NOMO-1 (cell line): ENCODE data around the gene SLC9A5.

Source experiments
- DNase-seq, 2 experiments: peaks; one replicate each; lab custom pipeline; 2025; ENCODE audit not compliant: unreplicated experiment in 2 of 2; lab: John Stamatoyannopoulos, UW

The SLC9A5 gene

DNA sequence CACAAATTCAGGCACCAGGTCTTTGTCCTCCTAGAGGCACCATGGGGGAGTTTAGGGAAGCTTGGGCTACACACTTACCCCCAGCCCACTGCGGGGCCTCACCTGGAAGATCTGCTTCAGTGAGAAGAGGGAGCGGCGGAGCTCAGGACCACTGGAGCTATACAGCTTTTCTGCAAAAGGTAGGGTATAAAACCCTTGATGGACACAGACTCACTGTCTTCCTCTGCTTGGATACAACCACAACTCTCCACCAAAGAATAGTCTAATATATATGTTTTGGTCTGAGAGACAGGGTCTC is 10.6 kb upstream of the SLC9A5 start:
- no peak for DNase-seq

DNA sequence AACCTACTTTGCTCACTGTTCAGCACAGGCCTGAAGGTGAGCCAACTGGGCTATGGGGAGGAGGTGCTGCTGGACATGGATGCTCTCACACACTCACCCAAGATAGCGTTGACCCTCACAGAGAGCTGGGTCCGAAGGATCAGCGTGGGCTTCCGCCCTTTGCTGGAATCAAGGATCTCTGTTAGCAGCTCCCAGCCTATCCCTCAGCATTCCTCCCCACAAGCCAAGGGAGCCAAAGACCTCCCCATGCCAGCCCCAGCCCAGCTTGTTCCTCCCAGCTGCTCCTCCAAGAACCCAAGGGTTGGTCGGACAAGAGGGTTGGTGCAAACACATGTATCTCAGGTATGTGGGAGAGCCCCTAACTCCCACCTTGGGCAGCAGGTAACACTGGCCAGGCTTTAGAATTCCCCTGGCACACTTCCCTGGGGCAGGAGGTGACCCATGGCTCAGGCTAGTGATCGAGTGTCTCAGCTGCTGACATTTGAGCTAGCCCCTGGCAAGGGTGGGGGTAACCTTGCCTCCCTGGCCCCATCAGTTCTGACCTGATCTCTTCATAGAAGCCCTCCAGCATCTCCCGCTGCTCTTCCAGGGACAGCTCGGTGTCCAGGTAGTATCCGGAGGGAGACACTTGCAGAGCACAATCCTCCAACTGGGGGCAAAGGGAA is 9.8 kb upstream of the SLC9A5 start:
- no peak for DNase-seq

DNA sequence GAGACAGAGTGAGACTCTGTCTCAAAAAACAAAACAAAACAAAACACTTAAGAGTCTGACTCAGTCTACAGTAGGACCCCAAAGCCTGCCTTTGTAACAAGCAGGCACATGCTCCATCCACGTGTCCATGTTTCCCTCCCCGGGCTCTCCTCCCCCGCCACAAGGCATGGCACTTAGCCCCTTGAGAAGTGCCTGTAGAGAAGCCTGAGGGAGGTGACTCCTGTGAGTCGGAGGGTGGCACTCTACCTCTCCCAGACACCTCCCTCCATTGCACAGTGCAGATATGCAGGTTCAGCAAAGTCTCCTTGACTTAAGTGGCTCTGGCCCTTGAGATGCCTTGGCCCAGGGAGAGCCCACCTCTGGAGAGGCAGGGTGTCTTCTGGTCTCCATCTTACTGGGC is 8.3 kb upstream of the SLC9A5 start:
- no peak for DNase-seq

DNA sequence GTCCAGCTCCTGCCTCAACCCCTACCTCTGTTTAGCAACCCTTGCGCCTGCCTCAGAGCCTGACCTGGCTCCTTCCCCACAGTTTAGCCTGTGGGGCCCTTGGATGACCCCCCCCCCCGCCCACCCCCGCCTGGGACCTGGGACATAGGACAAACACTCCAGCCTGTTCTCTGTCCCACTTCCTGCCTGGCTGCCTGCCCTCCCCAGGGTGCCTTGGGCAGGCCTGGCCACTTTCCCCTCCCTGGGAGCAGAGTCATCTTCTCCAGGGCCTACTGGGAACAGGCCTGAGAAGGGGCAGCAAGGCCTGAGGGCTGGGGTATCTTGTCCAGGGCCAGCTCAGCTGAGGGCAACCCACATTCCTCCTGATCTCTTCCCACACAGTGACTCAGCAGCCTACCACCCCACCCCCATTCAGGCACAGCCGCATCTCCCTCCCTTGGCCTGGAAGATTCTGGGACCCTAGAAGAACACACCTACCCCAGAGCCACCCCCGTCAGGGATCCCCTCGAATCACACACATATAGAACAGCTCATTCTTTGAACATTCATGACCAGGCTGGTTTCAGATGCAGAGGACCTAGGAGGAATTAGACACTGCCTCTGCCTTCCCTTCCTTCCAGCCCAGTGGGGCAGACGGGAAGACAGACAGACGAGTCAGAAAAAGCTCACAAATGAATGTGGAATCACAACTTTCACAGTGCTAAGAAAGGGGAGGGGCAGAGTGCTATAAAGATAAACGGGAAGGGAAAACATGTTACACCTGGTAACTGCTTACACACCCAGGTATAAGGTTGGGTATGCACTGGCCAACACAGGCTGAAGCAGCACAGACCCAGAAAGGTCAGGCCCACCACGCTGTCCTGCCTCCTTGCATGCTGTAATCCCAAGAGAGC is 7.5 kb upstream of the SLC9A5 start:
- DNase-seq, result no peak

DNA sequence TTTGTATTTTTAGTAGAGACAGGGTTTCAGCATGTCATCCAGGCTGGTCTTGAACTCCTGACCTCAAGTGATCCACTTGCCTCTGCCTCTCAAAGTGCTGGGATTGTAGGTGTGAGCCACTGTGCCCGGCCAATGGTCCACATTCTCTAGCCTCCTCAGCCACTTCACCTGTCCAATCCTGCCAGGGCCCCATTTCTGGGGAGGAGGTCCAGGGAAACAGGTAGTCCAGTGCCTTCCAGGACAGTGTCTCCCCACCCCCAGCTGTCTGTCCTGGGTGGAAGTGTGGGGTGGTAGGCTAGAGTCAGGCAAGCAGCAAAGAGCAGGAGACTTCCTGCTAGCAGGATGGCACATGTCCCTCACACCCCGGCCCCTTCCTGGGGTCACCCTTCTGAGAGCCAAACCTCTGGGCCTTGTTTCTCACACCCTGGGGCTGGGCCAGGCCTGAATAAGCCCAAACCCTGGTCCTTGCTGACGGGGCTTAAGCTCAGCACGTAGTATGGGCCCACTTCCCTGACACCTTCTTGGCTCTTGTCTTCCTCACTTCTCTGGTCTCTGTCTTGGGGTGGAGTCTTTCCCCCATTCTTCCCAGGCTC is 6.5 kb upstream of the SLC9A5 start:
- no peak for DNase-seq

DNA sequence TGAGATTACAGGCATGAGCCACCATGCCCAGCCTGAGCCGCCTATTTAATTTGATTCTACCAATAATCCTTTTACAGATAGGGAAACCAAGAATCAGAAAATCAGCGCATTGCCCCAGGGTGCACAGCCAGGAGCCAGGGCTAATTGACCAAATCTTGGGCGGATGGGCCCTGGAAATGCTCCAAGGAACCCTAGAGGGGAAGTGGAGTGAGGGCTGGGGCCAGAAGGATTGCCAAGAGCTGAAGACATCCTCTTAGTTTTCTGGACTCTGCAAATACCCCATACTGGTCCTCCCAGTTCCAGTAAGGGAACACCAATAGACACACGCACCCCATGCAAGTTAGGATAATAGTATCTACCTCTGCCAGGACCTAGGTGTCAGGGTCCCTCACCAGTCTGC is 5.3 kb upstream of the SLC9A5 start:
- DNase-seq, result no peak

DNA sequence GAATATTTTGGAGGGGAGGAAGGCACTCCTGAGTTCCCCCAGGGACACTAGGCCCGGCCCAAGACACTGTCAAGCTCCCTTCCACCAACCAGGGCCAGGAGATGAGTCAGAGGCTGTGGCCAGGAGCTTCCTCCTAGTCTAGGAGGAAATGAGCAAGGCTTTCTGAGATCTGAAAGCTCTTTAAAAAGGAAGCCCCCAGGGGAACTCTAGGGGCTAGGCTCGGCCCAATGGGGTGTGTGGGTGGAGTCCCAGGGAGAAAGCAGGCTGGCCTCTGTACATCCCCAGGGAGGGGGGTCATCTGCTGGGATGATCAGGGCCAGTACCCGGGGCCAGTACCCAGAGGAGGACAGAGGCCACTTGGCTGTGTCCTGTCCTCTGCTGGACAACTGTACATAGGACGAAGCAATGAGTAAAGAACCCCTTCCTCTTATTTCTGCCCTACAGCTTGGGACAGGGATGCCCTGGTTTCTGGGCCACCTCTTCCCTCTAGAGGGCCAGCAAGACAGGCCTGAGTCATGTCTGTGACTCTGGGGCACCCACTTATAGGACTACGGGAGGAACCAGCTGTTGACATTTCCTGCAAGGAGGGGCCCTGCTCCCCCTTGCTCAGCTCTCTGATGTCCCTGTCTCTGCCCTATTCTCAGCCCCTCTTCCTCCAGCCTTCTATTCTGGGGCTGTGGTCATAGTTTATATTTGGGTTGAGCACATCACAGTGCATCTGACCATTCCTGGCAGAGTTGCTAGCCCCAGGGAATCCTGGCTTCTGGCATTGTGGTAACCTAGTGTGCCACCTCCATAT is 4.2 kb upstream of the SLC9A5 start:
- peak; percentile 95 to 98 for DNase-seq

DNA sequence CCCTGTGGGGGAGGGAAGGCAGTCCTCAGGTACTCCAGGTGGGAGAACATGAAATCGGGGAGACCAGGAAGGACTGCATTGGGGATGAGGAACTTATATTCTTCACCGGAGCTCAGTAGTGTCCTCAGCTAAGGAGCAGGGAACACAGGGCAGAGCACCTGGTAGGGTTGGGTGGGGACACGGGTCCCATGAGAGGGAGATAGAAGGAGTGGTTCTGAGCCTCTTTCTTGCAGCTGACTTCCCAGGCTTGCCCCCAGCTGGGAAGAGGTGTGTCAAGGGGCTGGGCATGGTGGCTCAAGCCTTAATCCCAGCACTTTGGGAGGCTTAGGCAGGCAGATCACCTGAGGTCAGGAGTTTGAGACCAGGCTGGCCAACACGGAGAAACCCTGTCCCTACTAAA is 3.6 kb upstream of the SLC9A5 start:
- no peak for DNase-seq

DNA sequence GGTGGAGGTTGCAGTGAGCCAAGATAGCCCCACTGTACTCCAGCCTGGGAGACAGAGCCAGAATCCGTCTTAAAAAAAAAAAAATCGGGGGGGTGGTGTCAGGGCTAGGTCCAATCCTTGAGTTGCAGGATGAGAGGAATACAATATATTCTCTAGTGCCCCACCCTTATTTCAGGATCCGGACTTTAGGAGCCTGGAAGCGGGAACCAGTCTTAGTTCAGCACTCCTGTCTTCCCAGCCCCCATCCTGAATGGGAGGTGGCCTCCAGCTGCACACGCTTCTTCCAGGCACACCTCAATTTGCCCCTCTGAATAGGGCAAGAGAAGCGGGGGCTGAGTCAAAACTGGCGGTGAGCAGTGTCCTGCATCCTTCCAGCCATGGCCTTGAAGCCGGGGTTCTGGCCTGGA is 3.1 kb upstream of the SLC9A5 start:
- no peak for DNase-seq

DNA sequence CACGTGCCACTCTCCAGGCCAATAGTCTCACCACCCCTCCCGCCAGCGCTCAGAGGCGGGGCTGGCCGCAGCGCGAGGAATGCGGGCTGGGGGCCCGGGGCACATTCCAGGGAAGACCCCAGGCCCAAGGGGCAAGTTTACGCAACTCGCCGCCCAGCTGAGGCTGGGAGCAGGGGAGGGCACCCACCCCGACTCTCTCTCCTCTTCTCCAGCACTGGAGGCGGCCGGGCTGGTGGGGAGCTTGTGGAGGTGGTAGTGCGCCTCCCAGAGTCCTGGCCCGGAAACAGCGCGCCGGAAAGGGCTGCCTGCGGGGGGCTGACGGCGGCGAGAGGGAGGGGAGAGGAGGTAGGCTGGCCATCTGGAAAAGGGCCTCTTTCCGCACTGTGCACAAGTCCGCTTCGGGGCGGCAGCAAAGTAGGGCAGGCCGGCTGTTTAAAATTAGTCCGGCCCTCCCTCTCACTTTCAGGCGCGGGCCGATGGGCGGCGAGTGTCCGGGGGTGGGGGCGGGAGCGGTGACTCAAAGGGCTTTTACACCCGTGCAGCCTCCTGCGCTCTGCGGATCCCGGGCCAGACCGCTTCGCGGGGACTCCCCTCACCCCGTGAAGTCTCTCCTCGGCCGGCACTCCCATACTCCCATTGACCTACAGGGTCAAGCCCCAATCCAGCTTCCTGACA is 2.6 kb upstream of the SLC9A5 start:
- DNase-seq, result peak; percentile 39 to 49

DNA sequence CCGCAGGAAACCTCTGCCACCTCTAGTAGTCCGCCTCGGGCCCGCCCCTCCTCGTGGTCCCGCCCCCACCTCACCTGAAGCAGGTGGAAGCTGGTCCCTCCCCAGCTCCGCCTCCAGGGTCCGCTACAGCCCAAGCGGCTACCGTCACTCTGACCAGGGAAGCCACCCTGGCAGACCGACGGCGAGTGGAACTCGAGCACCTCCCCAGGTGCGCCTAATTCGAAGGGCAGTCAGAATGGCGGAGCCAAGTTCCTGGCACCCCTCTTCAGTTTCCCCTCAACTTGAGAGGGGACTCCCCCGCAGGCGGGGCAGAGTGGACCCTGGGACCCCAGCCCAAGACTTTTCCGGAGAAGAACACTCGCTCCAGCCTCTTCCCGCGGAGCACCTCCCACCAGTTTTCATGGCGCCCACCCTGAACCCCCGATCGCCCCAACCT is 2.0 kb upstream of the SLC9A5 start:
- no peak for DNase-seq

DNA sequence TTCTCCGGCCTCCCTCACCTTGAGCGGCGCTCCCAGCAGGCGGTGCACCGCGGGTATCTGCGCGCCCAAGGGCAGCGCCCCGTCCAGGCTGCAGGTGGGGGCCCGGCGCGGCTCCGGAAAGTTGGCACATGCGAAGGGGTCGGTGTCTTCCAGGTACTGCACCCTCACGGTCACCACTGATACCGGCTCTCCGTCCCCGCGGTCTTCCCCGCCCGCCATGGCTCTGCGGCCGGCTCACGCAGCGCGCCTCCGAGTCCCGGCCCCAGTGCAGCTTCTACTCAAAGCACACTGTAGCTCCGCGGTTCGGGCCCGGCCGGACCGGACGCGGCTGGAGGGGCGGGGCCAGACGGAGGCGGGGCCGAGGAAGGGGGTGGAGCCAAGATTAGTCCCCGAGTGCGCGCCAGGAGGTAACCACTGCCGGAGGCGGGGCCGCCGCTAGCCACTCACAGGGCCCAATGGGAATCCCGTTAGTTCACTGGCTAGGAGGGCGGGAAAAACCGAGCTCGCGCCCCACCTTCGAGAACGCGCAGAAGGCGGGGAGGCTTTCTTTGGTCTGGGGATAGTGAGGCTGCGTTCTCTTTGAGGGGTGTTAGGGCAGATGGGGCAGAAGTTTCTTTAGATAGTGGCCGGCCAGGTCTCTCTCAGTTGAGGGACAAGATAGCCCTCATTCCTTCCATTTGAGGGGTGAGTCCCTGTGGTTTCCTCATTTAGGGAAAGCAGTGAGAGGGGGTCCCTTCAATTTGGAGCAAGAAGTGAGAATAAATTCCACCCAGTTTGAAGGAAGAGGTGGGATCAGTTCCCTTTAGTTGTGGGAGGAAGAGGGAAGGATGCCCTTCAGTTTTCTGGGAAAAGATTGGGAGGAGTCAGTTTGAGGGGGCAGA is 1.3 kb upstream of the SLC9A5 start, which contains the start of gene FHOD1:
Gene FHOD1, minus strand, starts transcription at position 290 of the 881 bp plus-strand sequence. Its CDS starts 71 bp downstream, at position 219.
- peak; percentile 93 to 95 for DNase-seq

DNA sequence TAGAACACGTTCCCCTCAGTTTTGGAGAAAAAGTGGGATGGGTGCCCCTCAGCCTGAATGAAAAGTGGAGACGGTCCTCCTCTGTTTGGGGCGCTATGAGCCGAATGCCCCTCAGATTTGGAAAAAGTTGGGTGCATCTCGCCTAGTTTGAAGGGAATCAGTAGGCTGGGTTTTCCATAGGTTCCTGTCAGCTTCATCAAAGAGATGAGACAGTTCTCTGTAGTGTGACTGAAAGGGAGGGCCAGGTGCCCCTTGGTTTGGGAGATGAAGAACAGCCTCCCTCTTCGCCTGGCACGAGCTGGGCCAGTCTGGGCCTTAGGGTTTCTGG is 742 bp upstream of the SLC9A5 start:
- DNase-seq, result no peak

DNA sequence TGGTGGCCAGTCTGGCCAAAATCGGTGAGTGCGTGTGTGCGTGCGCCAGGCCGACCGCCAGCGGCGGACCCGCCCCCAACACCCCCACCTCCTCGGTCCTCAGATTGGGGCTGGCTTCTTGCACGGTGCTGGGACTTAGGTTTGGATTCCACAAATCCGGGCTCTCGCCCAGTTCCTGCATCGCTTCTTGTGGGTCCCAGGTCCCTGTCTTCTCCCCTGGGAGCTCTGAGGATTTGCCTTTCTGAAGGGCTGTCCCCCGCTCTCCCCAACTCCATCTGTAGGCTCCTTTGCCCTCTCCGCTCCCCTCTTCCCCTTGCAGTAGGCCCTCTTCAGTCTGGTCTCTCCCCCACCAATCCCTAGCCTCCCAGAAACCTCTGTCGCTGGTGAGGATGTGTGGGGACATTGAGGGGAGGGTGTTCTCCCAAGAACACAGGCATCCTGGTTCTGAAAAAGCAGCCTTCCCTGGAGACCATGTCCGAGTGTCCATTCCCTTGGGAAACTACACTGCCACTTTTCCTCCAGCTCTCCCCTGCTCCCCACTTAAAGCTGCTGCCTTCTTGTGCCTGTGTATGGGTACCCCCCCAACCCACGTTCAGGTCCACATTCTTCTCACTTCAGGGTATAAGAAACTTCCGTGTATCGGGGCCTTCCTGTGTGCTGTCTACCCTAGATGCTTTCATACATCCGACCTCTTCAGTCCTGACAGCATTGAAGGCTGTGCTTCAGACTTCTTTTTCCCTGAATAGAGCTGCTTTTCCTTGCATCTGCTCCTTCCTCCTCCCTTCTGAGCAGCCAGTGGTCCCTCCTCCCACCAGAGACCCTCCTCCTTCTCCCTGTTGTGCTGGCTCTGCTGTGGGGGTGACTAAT is 632 bp downstream of the SLC9A5 start:
- DNase-seq, result no peak

DNA sequence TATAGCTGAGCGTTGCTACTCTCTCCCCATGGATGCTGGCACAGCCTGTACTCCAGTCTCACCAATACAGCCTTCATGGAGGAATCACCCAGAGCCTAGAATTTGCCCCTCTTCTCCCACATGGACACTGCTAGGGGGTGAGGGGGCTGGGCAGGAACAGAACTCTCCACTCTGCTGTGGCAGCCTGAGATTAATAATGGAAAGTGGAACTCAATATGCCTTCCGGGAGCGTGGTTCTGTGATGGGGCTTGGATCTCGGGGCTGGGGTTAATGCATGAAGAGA is 1.2 kb downstream of the SLC9A5 start:
- DNase-seq, result no peak

DNA sequence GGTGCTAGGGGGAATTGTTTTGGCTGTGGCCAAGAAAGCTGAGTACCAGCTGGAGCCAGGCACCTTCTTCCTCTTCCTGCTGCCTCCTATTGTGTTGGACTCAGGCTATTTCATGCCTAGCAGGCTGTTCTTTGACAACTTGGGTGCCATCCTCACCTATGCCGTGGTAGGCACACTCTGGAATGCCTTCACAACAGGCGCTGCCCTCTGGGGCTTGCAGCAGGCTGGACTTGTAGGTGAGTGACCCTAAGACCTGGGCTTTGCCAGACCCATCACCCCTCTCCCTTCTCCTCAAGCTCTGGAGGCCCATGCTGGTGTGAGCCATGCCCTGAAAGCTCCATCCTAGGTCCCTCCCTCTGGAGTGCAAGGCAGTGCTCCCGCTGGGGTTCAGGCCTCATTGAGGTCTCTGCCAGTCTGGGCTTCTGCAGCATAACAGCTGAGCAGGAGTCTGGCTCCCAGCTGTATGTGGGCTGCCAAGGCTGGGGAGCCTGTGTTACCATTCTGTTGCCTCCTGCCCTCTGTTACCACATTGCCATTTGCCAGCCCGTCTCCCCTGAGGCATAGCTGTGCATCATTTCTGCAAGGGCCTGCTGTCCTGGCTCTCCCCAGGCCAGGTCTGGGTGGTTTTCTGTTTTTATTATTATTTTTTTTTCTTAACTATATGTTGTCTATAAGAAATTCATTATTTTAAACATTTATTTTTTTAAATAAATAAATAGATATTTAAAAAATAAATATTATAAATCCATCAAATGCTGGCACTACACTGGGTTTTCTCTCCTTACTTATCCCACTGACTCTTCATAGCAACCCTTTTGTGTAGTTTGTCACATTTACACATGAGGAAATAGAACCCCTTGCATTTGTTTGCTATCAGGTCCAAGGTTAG is 4.1 kb downstream of the SLC9A5 start:
- no peak for DNase-seq

DNA sequence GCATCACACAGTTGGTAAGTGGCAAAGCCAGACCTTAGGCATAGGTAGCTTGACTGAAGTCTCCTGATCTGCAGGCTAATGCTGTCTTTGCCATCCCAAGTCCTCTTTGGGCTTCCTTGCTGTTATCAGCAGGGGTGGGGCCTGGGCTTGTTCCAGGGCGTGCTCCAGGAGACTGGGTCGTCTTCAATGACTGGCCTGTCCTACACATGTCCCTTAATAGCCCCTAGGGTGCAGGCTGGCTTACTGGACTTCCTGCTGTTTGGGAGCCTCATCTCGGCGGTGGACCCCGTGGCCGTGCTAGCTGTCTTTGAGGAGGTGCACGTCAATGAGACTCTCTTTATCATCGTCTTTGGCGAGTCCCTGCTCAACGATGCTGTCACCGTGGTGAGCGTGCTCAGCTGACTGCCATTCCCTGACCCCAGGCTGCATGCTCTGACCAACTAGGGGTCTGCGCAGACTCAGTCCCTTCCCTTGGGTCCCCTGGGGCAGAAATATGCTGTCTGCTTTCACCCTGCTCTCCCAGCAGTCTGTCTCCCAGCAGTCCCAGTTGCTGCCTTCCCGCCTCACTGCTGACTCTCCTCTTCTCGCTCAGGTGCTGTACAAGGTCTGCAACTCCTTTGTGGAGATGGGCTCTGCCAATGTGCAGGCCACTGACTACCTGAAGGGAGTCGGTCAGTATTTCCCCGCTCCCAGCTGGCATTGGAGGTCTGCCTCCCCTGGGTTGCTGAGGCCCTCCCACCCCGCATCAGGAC is 6.2 kb downstream of the SLC9A5 start:
- DNase-seq, result no peak
